CD4-positive, alpha-beta T cell treated with Interleukin-15 for 1 hour (primary cell): ENCODE results near the gene LSM14A.
"Not testable (repeated sequence)": the region's sequence is repeated elsewhere in the genome, so short reads cannot be mapped to it uniquely, and the experiment has no call there.

ENCODE experiments used
- DNase-seq: peaks from one replicate; pipeline ENCODE4 v3.0.0-alpha.2; 2020

LSM14A gene

DNA sequence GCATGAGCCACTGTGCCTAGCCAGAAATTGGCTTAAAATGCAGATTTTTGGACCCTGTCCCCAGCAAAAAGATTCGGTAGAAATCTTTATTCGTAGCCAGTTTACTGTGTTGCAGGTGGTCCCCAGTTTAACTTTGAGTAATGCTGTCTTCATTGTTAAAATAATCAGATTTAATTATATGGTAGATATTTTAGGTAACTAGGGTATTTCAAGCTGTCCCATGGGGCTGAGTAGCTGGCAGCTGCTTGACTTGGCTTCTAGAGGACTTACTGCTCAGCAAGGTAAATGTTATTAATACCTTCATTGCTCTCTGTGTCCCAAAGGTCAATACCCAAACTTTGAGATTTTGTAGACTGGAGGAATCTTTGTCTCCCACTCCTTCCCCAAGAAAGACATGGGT lies 21.1 kb downstream of the LSM14A start:
- DNase-seq = no peak

DNA sequence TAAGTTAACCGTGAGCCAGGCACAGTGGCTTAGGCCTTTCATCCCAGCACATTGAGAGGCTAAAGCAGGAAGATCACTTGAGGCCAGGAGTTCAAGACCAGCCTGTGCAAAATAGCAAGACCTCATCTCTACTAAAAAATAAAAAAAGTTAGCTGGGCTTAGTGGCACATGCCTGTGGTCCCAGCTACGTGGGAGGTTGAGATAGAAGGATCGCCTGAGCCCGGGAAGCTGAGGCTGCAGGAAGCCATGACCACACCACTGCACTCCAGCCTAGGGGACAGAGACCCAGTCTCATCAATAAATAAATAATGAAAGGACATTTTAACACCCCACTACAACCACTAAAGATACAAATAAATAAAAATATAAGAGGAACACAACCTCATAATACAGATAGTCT lies 21.6 kb downstream of the LSM14A start:
- DNase-seq = no peak

DNA sequence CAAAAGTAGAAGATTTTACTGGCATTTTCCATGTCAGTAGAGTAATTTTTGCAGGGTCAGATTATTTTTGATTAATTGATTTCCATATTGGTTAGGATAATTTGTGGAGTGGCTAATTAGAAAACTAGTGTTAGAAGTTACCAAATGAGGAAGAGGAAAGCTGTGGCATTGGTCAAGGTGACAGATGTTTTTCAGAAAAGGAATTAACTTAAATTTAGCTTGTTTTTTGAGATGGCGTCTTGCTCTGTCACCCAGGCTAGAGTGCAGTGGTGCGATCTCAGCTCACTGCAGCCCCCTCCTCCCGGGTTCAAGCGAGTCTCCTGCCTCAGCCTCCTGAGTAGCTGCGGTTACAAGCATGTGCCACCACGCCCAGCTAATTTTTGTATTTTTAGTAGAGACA lies 28.8 kb downstream of the LSM14A start:
- DNase-seq = no peak

DNA sequence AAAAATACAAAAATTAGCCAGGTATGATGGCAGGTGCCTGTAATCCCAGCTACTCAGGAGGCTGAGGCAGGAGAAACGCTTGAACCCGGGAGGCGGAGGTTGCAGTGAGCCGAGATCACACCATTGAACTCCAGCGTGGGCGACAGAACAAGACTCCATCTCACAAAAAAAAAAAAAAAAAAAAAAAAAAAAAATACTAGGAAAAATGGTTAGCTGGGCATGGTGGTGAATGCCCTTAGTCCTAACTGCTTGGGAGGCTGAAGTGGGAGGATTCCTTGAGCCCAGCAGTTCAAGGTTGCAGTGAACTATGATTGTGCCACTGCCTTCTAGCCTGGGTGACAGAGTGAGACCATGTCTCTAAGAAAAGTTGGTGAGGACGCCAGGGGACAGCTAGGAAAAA lies 33.0 kb downstream of the LSM14A start:
- not testable (repeated sequence) for DNase-seq

DNA sequence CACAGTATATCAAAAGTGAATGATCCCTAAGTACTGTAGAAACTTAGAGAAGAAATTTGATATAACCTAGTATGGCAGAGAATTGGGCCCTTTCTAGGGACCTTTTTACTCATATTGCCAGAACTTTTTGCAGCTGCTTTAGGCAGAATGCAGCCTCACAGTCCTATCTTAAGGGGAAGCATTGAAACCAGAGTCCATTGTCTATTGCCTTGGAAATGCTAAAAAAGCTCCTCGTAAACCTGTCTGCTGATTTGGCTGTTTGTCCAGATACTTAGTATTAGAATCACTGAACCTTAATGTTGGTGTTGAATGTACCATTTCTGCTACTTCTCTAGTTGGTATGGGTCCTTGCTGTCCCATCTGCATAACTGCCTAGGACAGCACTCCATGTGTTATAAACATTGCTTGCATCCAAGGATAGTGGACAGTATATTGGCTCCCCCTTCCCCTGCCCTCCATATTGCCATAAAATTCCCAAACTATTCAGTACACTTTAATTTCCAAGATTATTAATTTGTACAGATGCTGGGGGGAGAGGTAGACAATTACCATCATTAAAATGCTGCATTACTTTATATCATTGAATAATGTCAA lies 36.1 kb downstream of the LSM14A start:
- no peak for DNase-seq

DNA sequence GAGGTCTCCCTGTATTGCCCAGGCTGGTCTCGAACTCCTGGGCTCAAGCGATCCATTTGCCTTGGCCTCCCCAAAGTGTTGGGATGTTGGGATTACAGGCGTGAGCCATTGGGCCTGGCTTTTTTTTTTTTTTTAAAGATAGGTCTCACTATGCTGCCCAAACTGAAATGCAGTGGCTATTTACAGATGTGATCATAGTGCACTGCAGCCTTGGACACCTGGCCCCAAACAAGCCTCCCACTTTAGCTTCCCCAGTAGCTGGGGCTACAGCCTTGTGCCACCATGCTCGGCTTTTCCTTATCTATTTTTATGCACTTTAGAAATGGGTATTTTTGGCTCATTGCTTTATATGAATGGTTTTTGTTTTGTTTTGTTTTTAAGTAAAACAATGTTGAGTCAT lies 37.4 kb downstream of the LSM14A start:
- DNase-seq = no peak

DNA sequence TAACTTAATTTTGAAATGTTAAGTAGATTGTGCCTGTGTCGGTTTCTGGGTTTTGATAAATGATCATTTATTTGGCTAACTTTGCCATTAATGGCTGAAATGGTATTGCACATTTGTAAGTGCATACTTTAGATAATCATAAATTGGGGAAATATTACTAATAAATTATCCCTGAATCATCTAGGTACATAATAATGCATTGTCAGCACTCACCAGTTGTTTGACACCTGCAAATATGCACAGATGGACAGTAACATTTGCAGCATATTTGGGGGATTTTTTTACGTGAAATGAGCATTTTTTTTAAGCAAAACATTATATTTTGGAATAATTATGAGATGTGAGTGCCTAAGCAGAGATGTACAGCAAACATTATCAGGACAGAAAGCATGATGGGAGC lies 41.0 kb downstream of the LSM14A start:
- DNase-seq = no peak

DNA sequence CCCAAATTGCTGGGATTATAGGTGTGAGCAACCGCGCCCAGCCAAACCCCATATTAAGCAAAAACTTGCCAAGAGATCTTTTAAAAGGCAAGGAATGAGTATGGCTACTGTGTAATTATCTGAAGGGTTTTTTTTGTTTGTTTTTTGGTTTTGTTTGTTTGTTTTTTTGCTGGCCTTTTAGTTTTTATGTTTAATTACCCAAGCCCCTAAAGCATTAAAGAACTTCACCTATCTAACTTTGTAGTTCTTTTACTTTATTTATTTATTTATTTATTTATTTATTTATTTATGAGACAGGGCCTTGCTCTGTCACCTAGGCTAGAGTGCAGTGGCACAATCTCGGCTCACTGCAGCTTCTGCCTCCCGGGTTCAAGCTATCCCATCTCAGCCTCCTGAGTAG lies 41.7 kb downstream of the LSM14A start:
- DNase-seq = no peak

DNA sequence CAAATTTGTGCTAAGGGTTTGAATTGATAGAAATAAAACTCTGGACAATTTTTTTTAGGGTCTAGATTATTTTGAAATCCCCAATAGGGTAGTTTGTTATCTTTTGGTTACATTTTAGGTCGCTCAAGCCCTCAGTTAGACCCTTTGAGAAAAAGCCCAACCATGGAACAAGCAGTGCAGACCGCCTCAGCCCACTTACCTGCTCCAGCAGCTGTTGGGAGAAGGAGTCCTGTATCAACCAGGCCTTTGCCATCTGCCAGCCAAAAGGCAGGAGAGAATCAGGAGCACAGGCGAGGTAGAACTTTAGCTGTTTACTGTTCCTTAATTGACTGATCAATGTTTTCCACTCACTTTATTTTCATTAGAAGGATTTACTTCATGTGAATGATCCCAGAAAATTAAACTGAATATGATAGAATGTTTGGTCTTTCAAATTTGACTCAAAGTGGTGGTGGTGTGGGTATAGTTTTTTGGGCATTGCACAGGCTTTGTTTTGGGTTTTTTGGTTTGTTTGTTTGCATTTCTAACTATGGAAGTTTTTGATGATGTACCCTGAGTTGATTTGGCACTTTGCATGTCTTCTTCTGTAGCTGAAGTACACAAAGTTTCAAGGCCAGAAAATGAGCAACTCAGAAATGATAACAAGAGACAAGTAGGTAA lies 42.8 kb downstream of the LSM14A start:
- no peak for DNase-seq

DNA sequence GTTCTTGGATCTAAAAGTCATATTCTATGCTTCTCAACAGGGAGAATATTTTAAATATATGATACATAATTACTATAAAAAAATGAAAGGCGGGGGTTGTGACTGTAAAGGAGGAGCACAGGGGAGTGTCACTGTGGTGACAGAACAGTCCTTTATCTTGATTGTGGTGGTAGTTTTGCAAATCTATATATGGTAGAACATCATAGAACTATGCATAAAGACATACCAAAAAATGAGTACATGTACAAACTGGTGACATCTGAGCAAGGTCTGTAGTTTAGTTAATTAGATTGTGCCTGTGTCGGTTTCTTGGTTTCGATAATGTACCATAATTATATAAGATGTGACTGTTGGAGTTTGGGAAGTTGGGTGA lies 43.3 kb downstream of the LSM14A start:
- no peak for DNase-seq

DNA sequence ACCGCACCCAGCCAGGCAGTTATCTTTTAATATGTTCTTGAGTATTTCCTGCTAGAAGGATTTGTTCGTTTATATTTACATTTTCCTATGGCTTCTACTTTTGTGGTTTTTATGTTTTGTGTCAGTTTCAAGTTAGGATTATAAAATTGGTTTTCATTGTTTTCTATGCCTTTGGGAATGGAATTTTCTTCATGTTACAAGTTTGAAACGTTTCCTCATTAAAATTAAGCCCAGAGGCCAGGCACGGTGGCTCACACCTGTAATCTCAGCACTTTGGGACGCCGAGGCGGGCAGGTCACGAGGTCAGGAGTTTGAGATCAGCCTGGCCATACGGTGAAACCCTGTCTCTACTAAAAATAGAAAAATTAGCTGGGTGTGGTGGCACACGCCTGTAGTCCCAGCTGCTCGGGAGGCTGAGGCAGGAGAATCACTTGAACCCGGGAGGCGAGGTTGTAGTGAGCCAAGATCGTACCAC lies 44.5 kb downstream of the LSM14A start:
- DNase-seq = not testable (repeated sequence)

DNA sequence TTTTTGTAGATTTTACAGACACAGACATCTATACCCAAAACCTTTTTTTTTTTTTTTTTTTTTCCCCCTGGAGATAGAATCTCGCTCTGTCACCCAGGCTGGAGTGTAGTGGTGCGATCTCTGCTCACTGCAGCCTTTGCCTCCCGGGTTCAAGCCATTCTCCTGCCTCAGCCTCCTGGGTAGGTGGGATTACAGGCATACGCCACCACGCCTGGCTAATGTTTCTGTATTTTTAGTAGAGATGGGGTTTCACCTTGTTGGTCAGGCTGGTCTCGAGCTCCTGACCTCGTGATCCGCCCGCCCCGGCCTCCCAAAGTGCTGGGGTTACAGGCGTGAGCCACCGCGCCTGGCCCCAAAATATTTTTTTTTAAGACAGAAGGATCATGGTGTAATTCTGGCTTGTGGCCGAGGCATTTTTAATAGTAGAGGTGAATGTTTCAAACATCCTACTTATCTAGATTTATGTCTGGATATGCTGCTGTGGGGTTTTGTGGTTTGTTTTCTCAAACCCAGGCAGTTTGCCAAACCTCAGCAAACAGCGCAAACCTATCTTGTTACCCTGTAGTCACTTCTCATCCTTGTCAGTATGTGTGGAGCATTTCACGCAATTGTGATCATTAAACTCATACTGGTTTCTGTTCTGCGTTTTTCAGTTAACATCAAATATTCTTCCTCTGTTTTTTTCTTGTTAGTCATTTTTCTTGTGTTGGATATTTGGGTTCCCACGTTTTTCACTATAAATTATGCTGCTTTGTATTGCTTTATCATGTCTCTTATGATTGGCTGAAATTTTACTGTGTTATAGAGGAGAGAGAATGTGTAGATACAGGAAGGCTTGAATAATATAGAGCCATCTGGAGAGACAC lies 45.9 kb downstream of the LSM14A start:
- peak; percentile 74 for DNase-seq

DNA sequence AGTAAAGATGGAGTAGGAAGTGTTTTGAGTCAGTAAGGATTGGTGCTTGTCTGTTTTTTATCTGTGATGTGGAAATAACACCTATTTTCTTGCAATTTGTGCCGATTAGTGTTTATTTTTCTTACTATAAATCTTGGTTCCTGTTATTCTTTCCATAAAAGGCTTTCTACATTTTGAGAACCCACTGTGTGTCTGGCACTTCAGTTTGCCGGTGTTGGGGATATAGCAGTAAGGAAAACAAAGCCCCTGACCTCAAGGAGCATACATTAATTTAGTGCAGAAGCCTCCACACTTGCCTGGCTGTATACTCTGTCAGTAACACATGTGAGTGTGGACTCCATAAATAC lies 46.5 kb downstream of the LSM14A start:
- DNase-seq = no peak

DNA sequence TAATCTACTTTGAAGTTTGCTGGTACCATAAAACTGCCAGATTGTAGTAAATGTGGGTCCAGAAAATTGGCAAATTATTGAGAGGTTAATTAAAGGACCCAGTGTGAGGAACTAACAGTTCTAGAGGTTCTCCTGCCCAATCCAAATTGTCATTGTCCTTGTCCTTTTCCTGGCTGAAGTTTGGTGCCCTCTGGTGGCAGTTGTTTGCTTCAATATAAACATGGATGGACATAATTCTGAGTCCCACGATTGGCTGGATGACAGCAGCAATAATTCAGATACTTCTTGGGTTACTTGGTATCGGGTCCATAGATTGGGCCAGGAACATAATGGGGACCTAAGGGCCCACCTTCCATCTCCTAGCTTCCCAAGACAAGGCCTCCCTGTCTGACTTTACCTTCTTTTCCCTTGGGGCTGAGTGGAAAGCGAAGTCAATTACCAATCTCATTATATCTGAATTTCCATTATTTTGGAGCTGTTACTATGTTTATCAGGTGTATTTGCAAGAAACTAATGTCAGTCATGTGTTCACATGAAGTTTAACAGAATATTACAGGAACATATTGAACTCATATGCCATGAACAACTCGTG lies 48.3 kb downstream of the LSM14A start:
- DNase-seq = peak; percentile 43

DNA sequence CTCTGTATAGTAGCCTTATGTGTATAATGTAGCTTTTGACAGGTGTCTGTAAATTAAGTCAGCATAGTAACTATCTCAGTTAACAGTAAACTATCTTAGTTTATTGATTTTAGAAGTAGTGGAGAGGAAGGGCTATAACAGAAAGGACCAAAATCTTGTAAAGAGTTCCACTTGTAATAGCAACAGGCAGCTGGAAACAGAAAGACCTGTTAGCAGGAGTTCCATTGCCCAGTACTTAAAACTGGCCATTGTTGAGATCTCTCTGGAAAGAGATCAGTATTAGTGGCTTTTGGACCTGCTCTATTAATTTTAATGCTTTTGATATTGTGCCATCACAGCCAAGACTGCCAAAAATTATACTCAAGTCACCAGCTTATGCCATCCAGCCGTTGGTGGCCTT lies 50.1 kb downstream of the LSM14A start:
- no peak for DNase-seq

DNA sequence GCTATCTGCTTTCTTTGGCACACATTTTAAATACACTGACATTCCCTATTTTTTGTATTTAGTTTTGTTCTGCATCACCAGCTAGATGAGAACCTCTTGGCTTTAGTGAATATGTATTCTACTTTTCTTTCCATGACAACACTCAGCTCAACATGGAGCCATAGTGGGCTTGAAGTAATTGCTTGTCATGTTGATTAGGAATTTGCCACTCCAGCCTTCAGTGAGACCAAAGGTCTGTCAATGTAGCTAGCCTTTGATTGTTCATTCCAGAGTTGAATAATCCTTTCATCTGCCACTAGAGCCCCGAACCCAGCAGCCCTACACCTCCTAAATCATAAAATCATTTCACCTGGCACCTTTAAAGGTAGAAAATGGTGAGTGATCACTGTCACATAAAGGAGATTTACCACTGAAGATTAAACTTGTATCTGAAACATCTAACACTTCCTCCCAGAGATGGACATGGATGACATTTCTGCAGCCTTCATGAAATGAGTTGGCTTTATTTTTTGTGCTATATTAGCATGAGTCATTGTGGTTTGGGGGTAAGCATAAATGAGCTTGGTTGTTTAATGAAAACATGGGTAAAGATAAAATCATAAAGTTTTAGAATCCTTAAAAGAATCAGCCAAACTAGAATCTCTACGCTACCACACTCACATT lies 52.8 kb downstream of the LSM14A start:
- no peak for DNase-seq

DNA sequence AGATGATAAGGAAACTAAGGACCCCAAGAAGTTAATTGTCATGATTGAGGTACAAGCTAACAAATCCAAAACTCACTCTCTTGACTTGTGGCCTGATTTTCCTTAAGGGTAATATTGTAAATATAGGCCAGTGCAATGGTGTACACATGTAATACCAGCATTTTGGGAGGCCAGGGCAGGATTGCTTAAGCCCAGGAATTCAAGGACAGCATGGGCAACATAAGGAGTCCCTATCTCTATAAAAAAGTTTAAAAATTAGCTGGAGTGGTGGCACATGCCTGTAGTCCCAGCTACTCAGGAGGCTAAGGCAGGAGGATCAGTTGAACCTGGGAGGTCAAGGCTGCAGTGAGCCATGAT lies 53.3 kb downstream of the LSM14A start:
- no peak for DNase-seq

DNA sequence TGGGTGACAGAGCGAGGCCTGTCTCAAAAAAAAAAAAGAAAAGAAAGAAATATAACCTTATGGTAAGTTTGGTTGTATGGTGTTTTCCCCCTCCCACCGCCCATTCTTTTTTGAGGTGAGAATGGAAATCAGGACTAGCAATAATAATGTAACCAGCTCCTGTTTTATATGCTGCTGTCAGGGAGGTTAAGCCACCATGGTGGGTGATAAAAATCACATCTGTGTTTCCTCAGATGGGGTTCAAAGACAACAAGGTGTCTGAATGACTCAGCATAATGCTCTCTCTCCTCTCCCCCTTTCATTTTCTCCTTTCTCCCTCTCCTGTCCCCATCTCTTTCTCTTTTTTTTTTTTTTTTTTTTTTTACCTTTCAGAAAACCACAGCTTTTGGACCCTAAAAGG lies 53.7 kb downstream of the LSM14A start:
- no peak for DNase-seq

DNA sequence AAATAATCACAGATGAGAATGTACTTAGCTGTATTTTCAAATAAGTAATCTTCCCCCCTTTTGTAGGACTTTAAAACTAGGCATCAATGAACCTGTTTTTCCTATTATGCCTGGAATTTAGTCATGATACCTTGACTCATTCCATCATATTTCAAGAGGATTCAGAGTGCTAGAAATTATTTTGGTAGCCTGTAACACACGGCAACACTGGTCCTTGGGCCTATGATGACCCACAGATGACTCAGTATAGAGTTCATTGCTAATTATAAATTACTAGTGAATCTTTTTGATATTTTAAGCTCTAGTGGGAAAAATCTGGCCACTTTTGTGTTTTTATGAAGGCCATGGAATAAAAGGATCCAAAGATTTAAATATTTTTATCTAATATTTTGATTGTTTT lies 56.0 kb downstream of the LSM14A start:
- no peak for DNase-seq

DNA sequence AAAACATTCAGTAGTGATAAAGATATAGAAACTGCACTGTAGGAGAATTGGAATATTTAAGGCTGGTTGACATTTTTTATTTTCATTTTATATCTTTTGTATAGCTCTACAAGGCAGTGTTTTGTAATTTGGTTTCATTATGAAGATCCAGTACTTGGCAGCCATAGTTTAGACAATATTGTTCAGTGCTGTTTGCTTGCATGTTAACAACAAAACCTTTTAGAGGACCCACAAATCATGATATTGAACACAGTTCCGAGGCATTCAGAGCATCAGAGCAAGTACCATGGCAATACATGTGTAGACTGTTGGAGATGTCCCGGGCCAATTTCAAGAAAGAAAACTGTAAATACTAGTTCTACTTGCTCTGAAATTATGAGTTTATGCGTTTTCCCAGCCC lies 56.5 kb downstream of the LSM14A start:
- no peak for DNase-seq

DNA sequence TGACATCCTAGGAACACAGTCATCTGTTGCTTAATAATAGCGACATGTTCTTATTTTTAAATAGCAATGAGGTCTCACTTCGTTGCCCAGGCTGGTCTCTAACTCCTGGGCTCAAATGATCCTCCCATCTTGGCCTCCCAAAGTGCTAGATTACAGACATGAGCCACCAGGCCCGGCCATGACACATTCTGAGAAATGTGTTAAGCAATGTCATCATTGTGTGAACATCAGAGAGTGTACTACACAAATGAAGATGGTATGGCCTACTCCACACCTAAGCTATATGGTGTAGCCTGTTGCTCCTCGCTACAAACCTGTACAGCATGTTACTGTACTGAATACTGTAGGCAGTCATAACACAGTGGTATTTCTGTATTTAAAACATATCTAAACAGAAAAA lies 57.4 kb downstream of the LSM14A start:
- no peak for DNase-seq

DNA sequence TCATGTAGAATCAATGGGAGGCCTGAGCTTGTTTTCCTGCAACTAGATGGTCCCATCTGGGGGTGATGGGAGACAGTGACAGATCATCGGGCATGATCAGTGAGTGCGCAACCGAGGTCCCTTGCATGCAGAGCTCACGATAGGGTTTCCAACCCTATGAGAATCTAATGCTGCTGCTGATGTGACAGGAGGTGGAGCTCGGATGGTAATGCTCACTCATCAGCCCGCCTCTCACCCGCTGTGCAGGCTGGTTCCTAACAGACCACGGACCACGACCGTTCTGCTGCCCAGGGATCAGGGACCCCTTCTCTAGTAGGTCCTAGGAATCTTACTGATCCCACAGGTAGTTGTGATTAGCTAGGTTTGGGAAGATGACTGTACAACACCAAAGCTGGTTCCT lies 58.5 kb downstream of the LSM14A start:
- DNase-seq = no peak

DNA sequence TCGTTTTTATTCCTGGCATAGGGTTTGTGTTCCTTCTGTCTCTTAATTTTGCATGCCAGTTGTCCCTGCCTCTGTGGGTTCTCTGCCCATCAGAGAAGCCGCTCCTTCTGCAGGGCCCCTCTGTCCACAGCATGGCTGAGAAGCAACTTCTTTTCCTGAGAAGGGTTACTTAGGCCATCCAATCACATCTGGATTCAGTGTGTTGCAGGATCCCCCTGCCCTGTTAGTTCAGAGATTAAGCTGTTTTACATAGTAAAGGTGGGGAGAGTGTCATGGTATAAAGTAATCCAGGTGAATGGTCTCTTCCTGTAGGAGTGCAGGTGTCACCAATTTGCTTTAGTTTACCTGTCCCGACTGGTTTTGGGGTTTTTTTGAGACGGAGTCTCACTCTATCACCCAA lies 59.1 kb downstream of the LSM14A start:
- no peak for DNase-seq
